Esophagus (tissue), 2 donors: ENCODE measurements around the gene ARSB. TPM values are rescaled to one million over a fixed set of nuclear protein-coding genes. Genes with fewer than 3 reads are reported as not detected.
"Not testable (repeated sequence)": the region's sequence is repeated elsewhere in the genome, so short reads cannot be mapped to it uniquely, and the experiment has no call there.

ENCODE experiments used
- H3K27ac ChIP-seq, 2 donors: one replicate each; pipeline ENCODE4 v1.5.1; 2013; ENCODE audit warnings: low read depth in 2 of 2, mild to moderate bottlenecking in 2 of 2, inconsistent platforms in 1 of 2, low read length in 1 of 2, moderate library complexity in 1 of 2
- H3K27me3 ChIP-seq, 2 donors: one replicate each; pipeline ENCODE4 v1.6.1; 2013; ENCODE audit warnings: low read length in 2 of 2, control low read depth in 1 of 2, mild to moderate bottlenecking in 1 of 2; ENCODE audit not compliant: insufficient read depth in 2 of 2, control insufficient read depth in 1 of 2
- H3K36me3 ChIP-seq, 2 donors: one replicate each; pipeline ENCODE4 v1.6.1; 2013; ENCODE audit warnings: low read length in 1 of 2; ENCODE audit not compliant: control insufficient read depth in 2 of 2, insufficient read depth in 2 of 2
- H3K4me1 ChIP-seq, 2 donors: one replicate each; pipeline ENCODE4 v1.6.1; 2013; ENCODE audit warnings: low read length in 1 of 2; ENCODE audit not compliant: control insufficient read depth in 2 of 2, insufficient read depth in 2 of 2
- H3K4me3 ChIP-seq, 2 donors: one replicate each; pipeline ENCODE4 v1.5.1; 2013; ENCODE audit warnings: low read length in 2 of 2, mild to moderate bottlenecking in 2 of 2, low read depth in 1 of 2, moderate library complexity in 1 of 2
- H3K9me3 ChIP-seq, 2 donors: one replicate each; pipeline ENCODE4 v1.6.1; 2013; ENCODE audit warnings: mild to moderate bottlenecking in 2 of 2, low read depth in 1 of 2, low read length in 1 of 2, moderate library complexity in 1 of 2; ENCODE audit not compliant: control insufficient read depth in 2 of 2, insufficient read depth in 1 of 2
- WGBS, 2 donors: extraction: QIAGEN DNeasy Blood & Tissue Kit; methylation state at CpG; one replicate each; pipeline ENCODE4 v1.1.7; 2013; 5-methylcytosine and 5-hydroxymethylcytosine counted together
- polyA plus RNA-seq, 2 donors: library from polyadenylated mRNA; stranded (reverse); fragments of 200-250 nt; gene quantifications; one replicate each; pipeline ENCODE4 v1.2.3, GENCODE V29; 2013
- donor health status: healthy with polysubstance abuse.
- donor health status: Bipolar disorder and iron deficiency.

The ARSB gene
- polyA plus RNA-seq, 2 donors = 0.61 to 1.7 TPM

GRCh38 chr5:78983601-78984438, 1.3 kb downstream of the ARSB start:
- peak overlapping the region; percentile 94 to 98 for H3K27ac ChIP-seq
- no peaks in the 10 kb centered on the region for H3K27me3 ChIP-seq
- no peaks in the 10 kb centered on the region for H3K4me1 ChIP-seq
- no peaks in the 10 kb centered on the region for H3K36me3 ChIP-seq
- H3K9me3 ChIP-seq = no peaks in the 10 kb centered on the region
- WGBS, 2 donors = 23 to 26% methylated on average over 17 of the region's 17 CpGs
- H3K4me3 ChIP-seq = peak overlapping the region; percentile 71 to 94

GRCh38 chr5:78983194-78983593, 1.9 kb downstream of the ARSB start:
- 94 to 96% methylated on average over 9 of the region's 9 CpGs for WGBS, 2 donors
- H3K9me3 ChIP-seq, H3K4me3 ChIP-seq, H3K36me3 ChIP-seq, H3K27me3 ChIP-seq, H3K4me1 ChIP-seq: not testable (repeated sequence)
- H3K27ac ChIP-seq = peak overlapping the region in 1 of 2 donors; percentile 1

- Histone ChIP-seq H3K27ac (no peak overlapping the region), H3K36me3 (no peaks in the 10 kb centered on the region), H3K4me3 (no peak overlapping the region), H3K4me1 (no peaks in the 10 kb centered on the region), H3K27me3 (no peaks in the 10 kb centered on the region), H3K9me3 (no peaks in the 10 kb centered on the region)
These were observed 5.2 kb downstream of the ARSB start for GRCh38 chr5:78979909-78980308.

- 69% methylated on average over 7 of the region's 7 CpGs for WGBS, 2 donors
- no peaks in the 10 kb centered on the region for H3K36me3 ChIP-seq
- H3K4me3 ChIP-seq = no peak overlapping the region
- no peaks in the 10 kb centered on the region for H3K27me3 ChIP-seq
- no peak overlapping the region for H3K27ac ChIP-seq
- no peaks in the 10 kb centered on the region for H3K9me3 ChIP-seq
- H3K4me1 ChIP-seq = no peaks in the 10 kb centered on the region
These were observed 5.9 kb downstream of the ARSB start for GRCh38 chr5:78979117-78979742.

- H3K4me1 ChIP-seq = no peaks in the 10 kb centered on the region
- H3K36me3 ChIP-seq = no peaks in the 10 kb centered on the region
- no peaks in the 10 kb centered on the region for H3K9me3 ChIP-seq
- WGBS, 2 donors = 81 to 82% methylated on average over 8 of the region's 8 CpGs
- H3K4me3 ChIP-seq = no peak overlapping the region
- no peak overlapping the region for H3K27ac ChIP-seq
- H3K27me3 ChIP-seq = no peaks in the 10 kb centered on the region
These were observed 10.1 kb downstream of the ARSB start for GRCh38 chr5:78975035-78975434.

- Histone ChIP-seq H3K9me3 (no peaks in the 10 kb centered on the region), H3K36me3 (no peaks in the 10 kb centered on the region), H3K4me3 (no peak overlapping the region), H3K27ac (no peak overlapping the region), H3K4me1 (no peaks in the 10 kb centered on the region), H3K27me3 (no peaks in the 10 kb centered on the region)
- WGBS, 2 donors = 69 to 77% methylated on average over 2 of the region's 2 CpGs
These were observed 10.5 kb downstream of the ARSB start for GRCh38 chr5:78974601-78975000.

GRCh38 chr5:78974011-78974410, 11.1 kb downstream of the ARSB start:
- 75 to 78% methylated on average over 5 of the region's 5 CpGs for WGBS, 2 donors
- H3K36me3 ChIP-seq = no peaks in the 10 kb centered on the region
- H3K9me3 ChIP-seq = no peaks in the 10 kb centered on the region
- H3K4me1 ChIP-seq = no peaks in the 10 kb centered on the region
- no peak overlapping the region for H3K4me3 ChIP-seq
- no peaks in the 10 kb centered on the region for H3K27me3 ChIP-seq
- peak overlapping the region in 1 of 2 donors; percentile 18 for H3K27ac ChIP-seq

GRCh38 chr5:78972654-78973428, 12.3 kb downstream of the ARSB start:
- Histone ChIP-seq H3K4me3 (no peak overlapping the region), H3K9me3 (no peaks in the 10 kb centered on the region), H3K4me1 (no peaks in the 10 kb centered on the region), H3K36me3 (no peaks in the 10 kb centered on the region), H3K27ac (no peak overlapping the region), H3K27me3 (no peaks in the 10 kb centered on the region)
- 19 to 27% methylated on average over 7 of the region's 7 CpGs for WGBS, 2 donors

- Histone ChIP-seq H3K36me3 (no peaks in the 10 kb centered on the region), H3K27ac (no peak overlapping the region), H3K27me3 (no peaks in the 10 kb centered on the region), H3K4me1 (no peaks in the 10 kb centered on the region), H3K9me3 (no peaks in the 10 kb centered on the region), H3K4me3 (no peak overlapping the region)
- 57 to 75% methylated on average over 2 of the region's 2 CpGs for WGBS, 2 donors
These were observed 13.1 kb downstream of the ARSB start for GRCh38 chr5:78971998-78972397.
